Measurements from ENCODE around the gene ZNF516. TPM values are rescaled to one million over a fixed set of nuclear protein-coding genes. Genes with fewer than 3 reads are reported as not detected.
A peak's percentile ranks its signal among the peaks of the same experiment; 100 is the strongest.

ZNF516 gene
- total and polyA plus RNA-seq, 2 of the 13 experiments (the other 11 are each of a cell fraction or from before 2014, with no cell fraction given) = 16.6 to 18.7 TPM

DNA sequence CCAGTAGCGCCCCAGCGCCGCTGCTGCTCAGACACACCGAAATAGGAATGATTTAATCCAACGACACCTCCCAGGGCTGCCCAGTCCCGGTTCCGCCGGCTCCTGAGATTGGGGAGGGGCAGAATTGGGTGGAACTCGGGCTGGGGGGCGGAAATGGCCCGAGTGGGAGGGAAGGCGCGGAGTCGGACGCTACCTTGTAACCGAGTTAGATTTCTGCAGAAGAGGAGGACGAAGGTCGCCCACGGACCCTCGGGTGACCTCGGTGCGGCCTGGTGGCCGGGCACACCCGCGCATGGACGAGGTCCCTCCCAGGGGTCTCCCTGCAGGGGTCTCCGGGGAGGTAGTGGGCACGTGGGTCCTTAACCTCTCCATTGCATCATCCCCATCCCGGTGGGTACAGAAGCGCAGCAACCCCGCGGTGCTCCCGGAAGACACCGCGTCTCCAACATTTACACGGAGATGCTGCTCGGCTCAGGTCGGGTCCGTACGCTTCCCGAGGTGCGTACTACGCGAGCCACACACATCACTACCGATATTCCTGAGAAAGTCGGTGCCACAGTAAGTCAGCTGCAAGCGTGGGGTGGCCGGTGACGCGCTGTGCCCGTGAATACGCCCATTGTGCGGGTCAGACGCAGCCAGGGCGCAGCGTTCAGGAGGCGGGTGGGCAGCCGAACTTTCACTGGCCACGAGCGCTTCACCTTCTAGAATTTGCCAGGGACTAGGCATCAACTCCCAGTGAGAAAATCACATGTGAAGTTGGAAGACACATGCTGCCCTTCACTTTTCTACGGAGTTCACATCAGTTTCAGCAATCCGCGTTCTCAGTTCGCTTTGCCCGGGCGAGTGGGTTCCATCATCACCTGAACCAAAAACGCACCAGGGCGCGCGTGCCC lies 3.0 kb downstream of the ZNF516 start (continued):
- peak; percentile 73; the same call in 1 of the 2 replicates for TF ChIP-seq ZNF780A (CRISPR knock-in tag; IDR thresholded peaks at IDR 0.05)
- TF ChIP-seq HOXA3 (CRISPR knock-in tag; IDR thresholded peaks at IDR 0.05) = no peak; the same call in 1 of the 2 replicates
- TF ChIP-seq NFATC3 (CRISPR knock-in tag; IDR thresholded peaks at IDR 0.05) = no peak
- TF ChIP-seq NCOA2 (CRISPR knock-in tag; IDR thresholded peaks at IDR 0.05) = no peak
- no peak for TF ChIP-seq ZNF430 (CRISPR knock-in tag; IDR thresholded peaks at IDR 0.05)
- TF ChIP-seq GATA4 (IDR thresholded peaks at IDR 0.05; ENCODE audit: borderline replicate concordance, low read depth) = no peak
- TF ChIP-seq ZFY (CRISPR knock-in tag; IDR thresholded peaks at IDR 0.05) = peak; percentile 41; the same call in 1 of the 2 replicates
- no peak for TF ChIP-seq SSRP1 (CRISPR knock-in tag; IDR thresholded peaks at IDR 0.05)
- TF ChIP-seq ZFYVE20 (CRISPR knock-in tag; IDR thresholded peaks at IDR 0.05; ENCODE audit: borderline replicate concordance, low read depth) = no peak
- no peak for TF ChIP-seq ZNF446 (CRISPR knock-in tag; IDR thresholded peaks at IDR 0.05)
- TF ChIP-seq, protein P1, sequence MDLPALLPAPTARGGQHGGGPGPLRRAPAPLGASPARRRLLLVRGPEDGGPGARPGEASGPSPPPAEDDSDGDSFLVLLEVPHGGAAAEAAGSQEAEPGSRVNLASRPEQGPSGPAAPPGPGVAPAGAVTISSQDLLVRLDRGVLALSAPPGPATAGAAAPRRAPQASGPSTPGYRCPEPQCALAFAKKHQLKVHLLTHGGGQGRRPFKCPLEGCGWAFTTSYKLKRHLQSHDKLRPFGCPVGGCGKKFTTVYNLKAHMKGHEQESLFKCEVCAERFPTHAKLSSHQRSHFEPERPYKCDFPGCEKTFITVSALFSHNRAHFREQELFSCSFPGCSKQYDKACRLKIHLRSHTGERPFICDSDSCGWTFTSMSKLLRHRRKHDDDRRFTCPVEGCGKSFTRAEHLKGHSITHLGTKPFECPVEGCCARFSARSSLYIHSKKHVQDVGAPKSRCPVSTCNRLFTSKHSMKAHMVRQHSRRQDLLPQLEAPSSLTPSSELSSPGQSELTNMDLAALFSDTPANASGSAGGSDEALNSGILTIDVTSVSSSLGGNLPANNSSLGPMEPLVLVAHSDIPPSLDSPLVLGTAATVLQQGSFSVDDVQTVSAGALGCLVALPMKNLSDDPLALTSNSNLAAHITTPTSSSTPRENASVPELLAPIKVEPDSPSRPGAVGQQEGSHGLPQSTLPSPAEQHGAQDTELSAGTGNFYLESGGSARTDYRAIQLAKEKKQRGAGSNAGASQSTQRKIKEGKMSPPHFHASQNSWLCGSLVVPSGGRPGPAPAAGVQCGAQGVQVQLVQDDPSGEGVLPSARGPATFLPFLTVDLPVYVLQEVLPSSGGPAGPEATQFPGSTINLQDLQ (CRISPR knock-in tag; IDR thresholded peaks at IDR 0.05) = no peak
- TF ChIP-seq, protein P2, sequence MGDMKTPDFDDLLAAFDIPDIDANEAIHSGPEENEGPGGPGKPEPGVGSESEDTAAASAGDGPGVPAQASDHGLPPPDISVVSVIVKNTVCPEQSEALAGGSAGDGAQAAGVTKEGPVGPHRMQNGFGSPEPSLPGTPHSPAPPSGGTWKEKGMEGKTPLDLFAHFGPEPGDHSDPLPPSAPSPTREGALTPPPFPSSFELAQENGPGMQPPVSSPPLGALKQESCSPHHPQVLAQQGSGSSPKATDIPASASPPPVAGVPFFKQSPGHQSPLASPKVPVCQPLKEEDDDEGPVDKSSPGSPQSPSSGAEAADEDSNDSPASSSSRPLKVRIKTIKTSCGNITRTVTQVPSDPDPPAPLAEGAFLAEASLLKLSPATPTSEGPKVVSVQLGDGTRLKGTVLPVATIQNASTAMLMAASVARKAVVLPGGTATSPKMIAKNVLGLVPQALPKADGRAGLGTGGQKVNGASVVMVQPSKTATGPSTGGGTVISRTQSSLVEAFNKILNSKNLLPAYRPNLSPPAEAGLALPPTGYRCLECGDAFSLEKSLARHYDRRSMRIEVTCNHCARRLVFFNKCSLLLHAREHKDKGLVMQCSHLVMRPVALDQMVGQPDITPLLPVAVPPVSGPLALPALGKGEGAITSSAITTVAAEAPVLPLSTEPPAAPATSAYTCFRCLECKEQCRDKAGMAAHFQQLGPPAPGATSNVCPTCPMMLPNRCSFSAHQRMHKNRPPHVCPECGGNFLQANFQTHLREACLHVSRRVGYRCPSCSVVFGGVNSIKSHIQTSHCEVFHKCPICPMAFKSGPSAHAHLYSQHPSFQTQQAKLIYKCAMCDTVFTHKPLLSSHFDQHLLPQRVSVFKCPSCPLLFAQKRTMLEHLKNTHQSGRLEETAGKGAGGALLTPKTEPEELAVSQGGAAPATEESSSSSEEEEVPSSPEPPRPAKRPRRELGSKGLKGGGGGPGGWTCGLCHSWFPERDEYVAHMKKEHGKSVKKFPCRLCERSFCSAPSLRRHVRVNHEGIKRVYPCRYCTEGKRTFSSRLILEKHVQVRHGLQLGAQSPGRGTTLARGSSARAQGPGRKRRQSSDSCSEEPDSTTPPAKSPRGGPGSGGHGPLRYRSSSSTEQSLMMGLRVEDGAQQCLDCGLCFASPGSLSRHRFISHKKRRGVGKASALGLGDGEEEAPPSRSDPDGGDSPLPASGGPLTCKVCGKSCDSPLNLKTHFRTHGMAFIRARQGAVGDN (CRISPR knock-in tag; IDR thresholded peaks at IDR 0.05) = peak; percentile 81
- no peak for TF ChIP-seq CC2D1A (CRISPR knock-in tag; IDR thresholded peaks at IDR 0.05)
- TF ChIP-seq ZNF788 (CRISPR knock-in tag; IDR thresholded peaks at IDR 0.05; ENCODE audit: borderline replicate concordance) = no peak
- TF ChIP-seq, protein P3, sequence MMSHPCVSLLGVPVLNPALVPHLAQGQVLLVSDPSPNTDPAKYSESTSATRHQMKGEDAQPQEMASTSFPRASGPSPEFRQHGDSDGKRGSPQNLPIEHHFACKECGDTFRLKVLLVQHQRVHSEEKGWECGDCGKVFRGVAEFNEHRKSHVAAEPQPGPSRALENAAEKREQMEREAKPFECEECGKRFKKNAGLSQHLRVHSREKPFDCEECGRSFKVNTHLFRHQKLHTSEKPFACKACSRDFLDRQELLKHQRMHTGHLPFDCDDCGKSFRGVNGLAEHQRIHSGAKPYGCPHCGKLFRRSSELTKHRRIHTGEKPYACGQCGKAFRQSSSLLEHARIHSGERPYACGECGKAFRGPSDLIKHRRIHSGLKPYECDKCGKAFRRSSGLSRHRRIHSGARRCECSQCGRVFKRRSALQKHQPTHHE (CRISPR knock-in tag; IDR thresholded peaks at IDR 0.05; ENCODE audit: borderline replicate concordance) = no peak
- no peak for TF ChIP-seq ZSCAN30 (CRISPR knock-in tag; IDR thresholded peaks at IDR 0.05)
- TF ChIP-seq KDM1A (CRISPR knock-in tag; IDR thresholded peaks at IDR 0.05) = no peak
- no peak for TF ChIP-seq NR2F6 (IDR thresholded peaks at IDR 0.05)
- no peak for TF ChIP-seq NR2F6 (CRISPR knock-in tag; IDR thresholded peaks at IDR 0.05)
- TF ChIP-seq, protein P4, sequence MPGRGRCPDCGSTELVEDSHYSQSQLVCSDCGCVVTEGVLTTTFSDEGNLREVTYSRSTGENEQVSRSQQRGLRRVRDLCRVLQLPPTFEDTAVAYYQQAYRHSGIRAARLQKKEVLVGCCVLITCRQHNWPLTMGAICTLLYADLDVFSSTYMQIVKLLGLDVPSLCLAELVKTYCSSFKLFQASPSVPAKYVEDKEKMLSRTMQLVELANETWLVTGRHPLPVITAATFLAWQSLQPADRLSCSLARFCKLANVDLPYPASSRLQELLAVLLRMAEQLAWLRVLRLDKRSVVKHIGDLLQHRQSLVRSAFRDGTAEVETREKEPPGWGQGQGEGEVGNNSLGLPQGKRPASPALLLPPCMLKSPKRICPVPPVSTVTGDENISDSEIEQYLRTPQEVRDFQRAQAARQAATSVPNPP (CRISPR knock-in tag; IDR thresholded peaks at IDR 0.05) = no peak
- no peak for TF ChIP-seq TOE1 (CRISPR knock-in tag; IDR thresholded peaks at IDR 0.05)
- TF ChIP-seq PCBP1 (IDR thresholded peaks at IDR 0.05; ENCODE audit: borderline replicate concordance, low read depth, low read length) = no peak
